Heart left ventricle (tissue), 13 donors: Measurements from ENCODE around the gene GREM2.

Experiments
- POLR2A ChIP-seq, 2 donors: fragments of 450-650 bp; IDR thresholded peaks; one replicate each; pipeline ENCODE4 v1.6.1; 2017; ENCODE audit warnings: antibody characterized with exemption in 2 of 2, mild to moderate bottlenecking in 2 of 2, moderate library complexity in 2 of 2
- TF ChIP-seq, protein P1 (sequence below), 12 donors: fragments of 200-600 bp; sonication (generic) in 4 of 12; IDR thresholded peaks; one replicate each; pipeline versions ENCODE4 v1.5.0 to v1.8.0; 2018 to 2022; ENCODE audit warnings: antibody characterized with exemption in 12 of 12, mild to moderate bottlenecking in 5 of 12
- donor health status: ischemic (EF 13 %, LVEDD 7.1; RV severe dilation, severe dysfunction).
- donor health status: DM: no; HTN: yes; CAD: no.
- donor health status: DM: no; HTN: no; CAD: no.
- donor health status: ischemic (EF 25% LVEDD 6.9; RV normal size, moderate dysfunction).
- donor health status: ischemic (EF 25% LVEDD 5.7; RV mildly dilated, moderate dysfunction).
- donor health status: ischemic (EF 35%, LVEDD 5.7; RV mildly dilated, moderate dysfunction).
- donor health status: nonischemic (EF 11% LVEDD 7.7; RV severe dilation, severe dysfunction).
- donor health status: DM: yes; HTN: yes; CAD: no.
- donor health status: PGD.
- donor health status: ischemic (EF 29% LVEDD 5.4; RV normal size, mild dysfunction).
- donor health status: nonischemic (EF 23%, LVEDD 6.1; RV moderate dilation, normal function).

DNA sequence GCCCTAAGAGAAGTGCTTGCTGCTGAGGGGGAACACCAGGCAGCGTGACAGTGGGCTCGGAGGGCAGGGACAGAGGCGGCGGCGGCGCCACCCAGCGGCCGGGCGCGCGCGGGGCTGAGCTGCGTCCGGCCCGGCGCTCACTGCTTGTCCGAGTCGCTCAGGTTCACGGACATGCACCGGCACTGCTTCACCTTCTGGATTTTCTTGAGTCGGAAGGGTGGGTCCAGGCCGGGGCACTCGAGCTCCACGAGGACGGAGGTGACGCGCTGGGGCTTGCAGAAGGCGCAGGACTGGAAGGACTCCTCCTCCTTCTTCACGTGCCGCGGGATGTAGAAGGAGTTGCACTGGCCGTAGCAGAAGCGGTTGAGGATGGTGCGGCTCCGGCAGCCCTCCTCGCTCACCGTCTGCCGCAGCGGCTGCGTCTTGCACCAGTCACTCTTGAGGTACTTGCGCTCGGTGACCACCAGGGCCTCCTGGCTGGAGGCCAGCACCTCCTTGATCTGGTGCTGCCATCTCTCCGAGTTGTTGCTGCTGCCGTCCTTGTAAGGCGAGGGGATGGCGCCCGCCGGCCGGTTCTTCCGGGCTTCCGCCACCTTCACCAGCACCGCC lies 119.0 kb downstream of the GREM2 start:
- TF ChIP-seq, protein P1, sequence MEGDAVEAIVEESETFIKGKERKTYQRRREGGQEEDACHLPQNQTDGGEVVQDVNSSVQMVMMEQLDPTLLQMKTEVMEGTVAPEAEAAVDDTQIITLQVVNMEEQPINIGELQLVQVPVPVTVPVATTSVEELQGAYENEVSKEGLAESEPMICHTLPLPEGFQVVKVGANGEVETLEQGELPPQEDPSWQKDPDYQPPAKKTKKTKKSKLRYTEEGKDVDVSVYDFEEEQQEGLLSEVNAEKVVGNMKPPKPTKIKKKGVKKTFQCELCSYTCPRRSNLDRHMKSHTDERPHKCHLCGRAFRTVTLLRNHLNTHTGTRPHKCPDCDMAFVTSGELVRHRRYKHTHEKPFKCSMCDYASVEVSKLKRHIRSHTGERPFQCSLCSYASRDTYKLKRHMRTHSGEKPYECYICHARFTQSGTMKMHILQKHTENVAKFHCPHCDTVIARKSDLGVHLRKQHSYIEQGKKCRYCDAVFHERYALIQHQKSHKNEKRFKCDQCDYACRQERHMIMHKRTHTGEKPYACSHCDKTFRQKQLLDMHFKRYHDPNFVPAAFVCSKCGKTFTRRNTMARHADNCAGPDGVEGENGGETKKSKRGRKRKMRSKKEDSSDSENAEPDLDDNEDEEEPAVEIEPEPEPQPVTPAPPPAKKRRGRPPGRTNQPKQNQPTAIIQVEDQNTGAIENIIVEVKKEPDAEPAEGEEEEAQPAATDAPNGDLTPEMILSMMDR (IDR thresholded peaks at IDR 0.05) = no peak
- TF ChIP-seq POLR2A (IDR thresholded peaks at IDR 0.05) = no peak
